GM18517 (cell line): ENCODE results near the gene NPBWR2.
"Not testable (repeated sequence)": the region's sequence is repeated elsewhere in the genome, so short reads cannot be mapped to it uniquely, and the experiment has no call there.

Source experiments
- ATAC-seq: cut with Tn5 transposase; IDR thresholded peaks from one replicate; pipeline ENCODE4 v1.9.1; 2021; ENCODE audit warnings: mild to moderate bottlenecking, moderate library complexity; ENCODE audit not compliant: unreplicated experiment

Gene NPBWR2

GRCh38 chr20:64144144-64144912 is 37.0 kb upstream of the NPBWR2 start:
- ATAC-seq = no peak

- no peak for ATAC-seq
Observed at GRCh38 chr20:64143018-64143801, 35.8 kb upstream of the NPBWR2 start.

- ATAC-seq = no peak
Observed at GRCh38 chr20:64142590-64142989, 35.2 kb upstream of the NPBWR2 start.

GRCh38 chr20:64140956-64141355 is 33.6 kb upstream of the NPBWR2 start:
- no peak for ATAC-seq

- ATAC-seq = no peak
Observed at GRCh38 chr20:64140061-64140931, 32.9 kb upstream of the NPBWR2 start.

- no peak for ATAC-seq
Observed at GRCh38 chr20:64139199-64140060, 32.1 kb upstream of the NPBWR2 start.

GRCh38 chr20:64138276-64138815 is 31.0 kb upstream of the NPBWR2 start:
- no peak for ATAC-seq

GRCh38 chr20:64137598-64138031 is 30.2 kb upstream of the NPBWR2 start:
- no peak for ATAC-seq

- no peak for ATAC-seq
Observed at GRCh38 chr20:64136004-64136710, 28.8 kb upstream of the NPBWR2 start.

- not testable (repeated sequence) for ATAC-seq
Observed at GRCh38 chr20:64134744-64135143, 27.4 kb upstream of the NPBWR2 start.

GRCh38 chr20:64133951-64134407 is 26.6 kb upstream of the NPBWR2 start:
- no peak for ATAC-seq

GRCh38 chr20:64131406-64131805 is 24.0 kb upstream of the NPBWR2 start:
- no peak for ATAC-seq

- ATAC-seq = no peak
Observed at GRCh38 chr20:64130876-64131275, 23.5 kb upstream of the NPBWR2 start.

GRCh38 chr20:64130271-64130670 is 22.9 kb upstream of the NPBWR2 start:
- ATAC-seq = no peak

- ATAC-seq = no peak
Observed at GRCh38 chr20:64129146-64129782, 21.9 kb upstream of the NPBWR2 start.

- ATAC-seq = not testable (repeated sequence)
Observed at GRCh38 chr20:64123517-64123916, 16.2 kb upstream of the NPBWR2 start.

- not testable (repeated sequence) for ATAC-seq
Observed at GRCh38 chr20:64122927-64123326, 15.6 kb upstream of the NPBWR2 start.

GRCh38 chr20:64121586-64121985 is 14.2 kb upstream of the NPBWR2 start:
- no peak for ATAC-seq
